IMR-90 (cell line): ENCODE measurements around the gene RNF224. TPM values are rescaled to one million over a fixed set of nuclear protein-coding genes. Genes with fewer than 3 reads are reported as not detected.

Experiments used
- ATAC-seq: fragments of 200-7000 bp; cut with Tn5 transposase; 2 replicates; pipeline ENCODE4 v1.9.1; 2020; ENCODE audit warnings: low read depth, mild to moderate bottlenecking, moderate library complexity
- BruUV-seq: library from RNA; stranded (reverse); fragments of 400-500 nt; replicated peaks from 2 replicates; lab custom pipeline; 2021; lab: Mats Ljungman, UMichigan
- CTCF ChIA-PET: fragments of 300-600 bp; formaldehyde crosslinking; extraction: SDS; loops from one replicate; lab custom pipeline; 2021; ENCODE audit warnings: antibody characterized with exemption; lab: Yijun Ruan, JAX
- POLR2A ChIA-PET: fragments of 300-600 bp; sonication (Branson Sonifier 250); formaldehyde crosslinking; loops from one replicate; lab custom pipeline; 2022; ENCODE audit warnings: antibody characterized with exemption; ENCODE audit not compliant: unreplicated experiment; lab: Charles Lee
- DNase-seq: peaks from one replicate; pipeline ENCODE4 v3.0.0; 2013
- H2AFZ ChIP-seq: replicated peaks from 2 replicates; pipeline ENCODE3; 2013; ENCODE audit warnings: low read length, mild to moderate bottlenecking; ENCODE audit not compliant: poor library complexity
- H2AK5ac ChIP-seq: 2 replicates; pipeline ENCODE4 v1.6.1; 2013; ENCODE audit warnings: low read depth, low read length, inconsistent platforms
- H2AK9ac ChIP-seq: replicated peaks from 2 replicates; pipeline ENCODE3; 2013; ENCODE audit warnings: mild to moderate bottlenecking, low read depth, low read length, moderate library complexity; ENCODE audit not compliant: poor library complexity
- H2BK120ac ChIP-seq: 2 replicates; pipeline ENCODE4 v1.6.1; 2013; ENCODE audit warnings: low read depth, low read length, inconsistent platforms
- H2BK15ac ChIP-seq: 3 replicates; pipeline ENCODE4 v1.6.1; 2013; ENCODE audit warnings: low read depth, low read length, inconsistent platforms
- H2BK20ac ChIP-seq: 2 replicates; pipeline ENCODE4 v1.6.1; 2013; ENCODE audit warnings: low read depth, mild to moderate bottlenecking, inconsistent platforms, low read length, moderate library complexity
- H2BK5ac ChIP-seq: 2 replicates; pipeline ENCODE4 v1.6.1; 2013; ENCODE audit warnings: mild to moderate bottlenecking, low read depth, low read length, inconsistent platforms; ENCODE audit not compliant: poor library complexity, severe bottlenecking
- H3K14ac ChIP-seq: replicated peaks from 2 replicates; pipeline ENCODE4 v1.6.1; 2013; ENCODE audit warnings: low read depth, low read length, inconsistent platforms
- H3K18ac ChIP-seq: 2 replicates; pipeline ENCODE4 v1.6.1; 2013; ENCODE audit warnings: low read depth, low read length, control low read depth
- H3K23ac ChIP-seq: 2 replicates; pipeline ENCODE4 v1.6.1; 2013; ENCODE audit warnings: low read depth, low read length, inconsistent platforms
- H3K27ac ChIP-seq: 2 replicates; pipeline ENCODE4 v1.5.1; 2013; ENCODE audit warnings: mild to moderate bottlenecking, control low read depth, low read length; ENCODE audit not compliant: insufficient read depth
- H3K27me3 ChIP-seq: 2 replicates; pipeline ENCODE4 v1.6.1; 2013; ENCODE audit warnings: low read length; ENCODE audit not compliant: control insufficient read depth, insufficient read depth
- H3K36me3 ChIP-seq: 2 replicates; pipeline ENCODE4 v1.6.1; 2013; ENCODE audit warnings: low read length, mixed read lengths; ENCODE audit not compliant: control insufficient read depth, insufficient read depth
- H3K4ac ChIP-seq: 2 replicates; pipeline ENCODE4 v1.6.1; 2013; ENCODE audit warnings: low read depth, low read length, inconsistent platforms
- H3K4me1 ChIP-seq: 2 replicates; pipeline ENCODE4 v1.6.1; 2013; ENCODE audit warnings: low read length, mixed read lengths; ENCODE audit not compliant: control insufficient read depth, insufficient read depth
- H3K4me2 ChIP-seq: 2 replicates; pipeline ENCODE4 v1.6.1; 2013; ENCODE audit warnings: low read depth, mild to moderate bottlenecking, control low read depth, low read length, moderate library complexity
- H3K4me3 ChIP-seq: 2 replicates; pipeline ENCODE4 v1.5.1; 2013; ENCODE audit warnings: low read depth, mild to moderate bottlenecking, control low read depth, low read length, moderate library complexity; ENCODE audit not compliant: insufficient read depth
- H3K56ac ChIP-seq: 2 replicates; pipeline ENCODE4 v1.6.1; 2013; ENCODE audit warnings: low read length, inconsistent platforms; ENCODE audit not compliant: insufficient read depth; ENCODE audit errors: extremely low read depth
- H3K79me1 ChIP-seq, 2 experiments: 2 replicates each; pipeline ENCODE4 v1.6.1; 2013; ENCODE audit warnings: low read length in 2 of 2, inconsistent platforms in 1 of 2, low read depth in 1 of 2
- H3K9ac ChIP-seq: 2 replicates; pipeline ENCODE4 v1.6.1; 2013; ENCODE audit warnings: low read depth, low read length, control low read depth
- H3K9me1 ChIP-seq: 2 replicates; pipeline ENCODE4 v1.6.1; 2013; ENCODE audit warnings: low read length, inconsistent platforms; ENCODE audit not compliant: insufficient read depth
- H3K9me3 ChIP-seq: 2 replicates; pipeline ENCODE4 v1.6.1; 2013; ENCODE audit warnings: low read length; ENCODE audit not compliant: control insufficient read depth, insufficient read depth
- H4K20me1 ChIP-seq: 2 replicates; pipeline ENCODE4 v1.6.1; 2013; ENCODE audit warnings: low read length, inconsistent platforms; ENCODE audit not compliant: insufficient read depth
- H4K5ac ChIP-seq: 2 replicates; pipeline ENCODE4 v1.6.1; 2013; ENCODE audit warnings: mild to moderate bottlenecking, low read depth, low read length, control low read depth
- H4K8ac ChIP-seq, 2 experiments: 2 replicates each; pipeline ENCODE4 v1.6.1; 2013; ENCODE audit warnings: low read depth in 2 of 2, low read length in 2 of 2, control low read depth in 1 of 2, inconsistent platforms in 1 of 2
- H4K91ac ChIP-seq: 2 replicates; pipeline ENCODE4 v1.6.1; 2013; ENCODE audit warnings: low read depth, low read length, inconsistent platforms; ENCODE audit not compliant: insufficient read depth
- BHLHE40 ChIP-seq: fragments of 150-350 bp; IDR thresholded peaks from 2 replicates; pipeline ENCODE4 v1.6.1; 2016; ENCODE audit warnings: mild to moderate bottlenecking, low read depth, low read length
- CEBPB ChIP-seq: IDR thresholded peaks from 2 replicates; pipeline ENCODE4 v1.6.1; 2012; ENCODE audit warnings: low read depth, low read length, improper control_type of control experiment
- CTCF ChIP-seq: conservative IDR thresholded peaks from 2 replicates; pipeline ENCODE4 v1.5.1; 2012; ENCODE audit warnings: mild to moderate bottlenecking, low read depth, low read length, improper control_type of control experiment
- ELK1 ChIP-seq: fragments of 150-350 bp; IDR thresholded peaks from 2 replicates; pipeline ENCODE4 v1.6.1; 2016; ENCODE audit warnings: low read depth, mild to moderate bottlenecking, low read length, moderate library complexity, borderline replicate concordance
- FOS ChIP-seq: fragments of 150-350 bp; IDR thresholded peaks from 2 replicates; pipeline ENCODE4 v1.6.1; 2016; ENCODE audit warnings: low read depth, low read length
- MAFK ChIP-seq: IDR thresholded peaks from 2 replicates; pipeline ENCODE4 v1.6.1; 2012; ENCODE audit warnings: low read depth, low read length, improper control_type of control experiment
- MAZ ChIP-seq: IDR thresholded peaks from 2 replicates; pipeline ENCODE4 v1.6.1; 2012; ENCODE audit warnings: low read depth, mild to moderate bottlenecking, low read length, improper control_type of control experiment, moderate library complexity, borderline replicate concordance
- MXI1 ChIP-seq: IDR thresholded peaks from 2 replicates; pipeline ENCODE4 v1.6.1; 2012; ENCODE audit warnings: low read depth, mild to moderate bottlenecking, low read length, moderate library complexity, borderline replicate concordance
- NFE2L2 ChIP-seq: fragments of 150-350 bp; IDR thresholded peaks from 2 replicates; pipeline ENCODE4 v1.6.1; 2016; ENCODE audit warnings: low read depth, mild to moderate bottlenecking, low read length
- POLR2A ChIP-seq: IDR thresholded peaks from 2 replicates; pipeline ENCODE4 v1.6.1; 2012; ENCODE audit warnings: mild to moderate bottlenecking, low read depth, low read length
- RAD21 ChIP-seq: IDR thresholded peaks from 2 replicates; pipeline ENCODE4 v1.6.1; 2012; ENCODE audit warnings: low read length, improper control_type of control experiment
- RCOR1 ChIP-seq: IDR thresholded peaks from 2 replicates; pipeline ENCODE4 v1.6.1; 2012; ENCODE audit warnings: mild to moderate bottlenecking, low read length, improper control_type of control experiment; ENCODE audit not compliant: insufficient replicate concordance
- RFX5 ChIP-seq: IDR thresholded peaks from 2 replicates; pipeline ENCODE4 v1.8.0; 2012; ENCODE audit warnings: low read depth, mild to moderate bottlenecking, low read length, moderate library complexity
- SMC3 ChIP-seq: fragments of 150-350 bp; IDR thresholded peaks from 2 replicates; pipeline ENCODE4 v1.6.1; 2016; ENCODE audit warnings: low read depth, mild to moderate bottlenecking, antibody characterized with exemption, low read length, moderate library complexity
- USF2 ChIP-seq: fragments of 150-350 bp; IDR thresholded peaks from 2 replicates; pipeline ENCODE4 v1.6.1; 2017; ENCODE audit warnings: mild to moderate bottlenecking, antibody characterized with exemption, low read length, low read depth
- WGBS, 2 experiments: methylation state at CpG; one replicate each; pipeline versions ENCODE4 v1.1.5 to v1.1.7; 2013; ENCODE audit warnings: missing lambda C conversion rate in 2 of 2; ENCODE audit not compliant: insufficient read length in 1 of 2; ENCODE audit errors: extremely low coverage in 2 of 2; 5-methylcytosine and 5-hydroxymethylcytosine counted together
- dilution Hi-C: fragments of 300-500 bp; cut with HindIII; formaldehyde crosslinking; loops from one replicate; pipeline ENCODE4 v1.14.3; 2018; ENCODE audit warnings: low sequenced_read_pairs; ENCODE audit not compliant: unreplicated experiment
- in situ Hi-C: fragments of 300-500 bp; cut with MboI; formaldehyde crosslinking; loops from 3 replicates; pipeline ENCODE4 v1.14.3; 2019; ENCODE audit warnings: low sequenced_read_pairs, inconsistent platforms, mixed read lengths
- intact Hi-C: fragments of 100-400 bp; cut with micrococcal nuclease; formaldehyde crosslinking; loops from 2 replicates; pipeline ENCODE4 v1.10.0; 2022
- polyA plus RNA-seq, 3 experiments: library from polyadenylated mRNA; depleted of rRNA; stranded (reverse); fragments of >200 nt; gene quantifications; 2 replicates each; pipeline ENCODE4 v1.2.3, GENCODE V29; 2012; ENCODE audit warnings: low replicate concordance in 1 of 3
- total RNA-seq: library from RNA; depleted of rRNA; stranded (reverse); fragments of >200 nt; gene quantifications from 2 replicates; pipeline ENCODE4 v1.2.3, GENCODE V29; 2012

RNF224 gene
- total and polyA plus RNA-seq, 2 of the 4 experiments (the other 2 are of a cell fraction): not detected

- peaks cover 9% of the 10 kb centered on the region for H4K20me1 ChIP-seq
- no peak for ATAC-seq
Observed at GRCh38 chr9:137204731-137205125, 22.6 kb upstream of the RNF224 start.

More at GRCh38 chr9:137204731-137205125, 22.6 kb upstream of the RNF224 start:
- H3K56ac ChIP-seq: peak overlapping the region; percentile 19; the same call in 1 of the 2 replicates
- H3K4me2 ChIP-seq: peak overlapping the region; percentile 91
- H3K18ac ChIP-seq: no peak overlapping the region
- peak overlapping the region; percentile 66 for H3K14ac ChIP-seq
- peaks cover 10% of the 10 kb centered on the region for H3K4me1 ChIP-seq
- 0 out of 2 replicates have a peak, but pooled peaks cover 2% of the 10 kb centered on the region for H3K9me1 ChIP-seq
- in situ Hi-C loops: no loop called here
- POLR2A ChIA-PET: interaction anchor here (0.6 kb wide), 1 partner anchor 75 kb away, joined by 4 read pairs; no protein-coding TSS in a partner anchor
- H3K27me3 ChIP-seq: no peaks in the 10 kb centered on the region
- H3K9ac ChIP-seq: peak overlapping the region; percentile 85
- H2AK9ac ChIP-seq: peak overlapping the region; percentile 97
- intact Hi-C loops: no loop called here
- H3K9me3 ChIP-seq: no peaks in the 10 kb centered on the region
- H3K4ac ChIP-seq: peak overlapping the region; percentile 89
- DNase-seq: no peak
- no peak overlapping the region for H2BK20ac ChIP-seq
- peak overlapping the region; percentile 92 to 98 for H4K8ac ChIP-seq
- no peak overlapping the region for H2BK120ac ChIP-seq
- TF ChIP-seq RCOR1 (no peak), RAD21 (no peak), POLR2A (no peak), RFX5 (no peak), BHLHE40 (no peak), SMC3 (no peak), USF2 (no peak), ELK1 (no peak), CTCF (no peak), NFE2L2 (no peak), CEBPB (no peak), MXI1 (no peak), FOS (no peak), MAZ (no peak), MAFK (no peak)
- H4K5ac ChIP-seq: no peak overlapping the region
- WGBS, 2 experiments: 33% methylated on average over 9 of the region's 21 CpGs; no CpG with 5 or more reads in 1 of the 2 experiments
- H3K36me3 ChIP-seq: peaks cover 8% of the 10 kb centered on the region
- peak overlapping the region; percentile 98 for H3K23ac ChIP-seq
- peaks cover 45 to 64% of the 10 kb centered on the region in 2 experiments for H3K79me1 ChIP-seq
- peak overlapping the region; percentile 90 for H2AK5ac ChIP-seq
- H4K91ac ChIP-seq: peak overlapping the region; percentile 75; the same call in 1 of the 2 replicates
- peak overlapping the region; percentile 93 for H3K4me3 ChIP-seq
- H2BK15ac ChIP-seq: no peak overlapping the region
- H3K27ac ChIP-seq: peak overlapping the region; percentile 57; the same call in 1 of the 2 replicates
- no peak overlapping the region for H2BK5ac ChIP-seq
- BruUV-seq: no TSS peak
- CTCF ChIA-PET: no interaction called here
- peak overlapping the region; percentile 97 for H2AFZ ChIP-seq
- dilution Hi-C loops: no loop called here
